ENCODE results near the gene NOP53.
A peak's percentile ranks its signal among the peaks of the same experiment; 100 is the strongest.
"Not testable (repeated sequence)": the region's sequence is repeated elsewhere in the genome, so short reads cannot be mapped to it uniquely, and the experiment has no call there.

The NOP53 gene

DNA sequence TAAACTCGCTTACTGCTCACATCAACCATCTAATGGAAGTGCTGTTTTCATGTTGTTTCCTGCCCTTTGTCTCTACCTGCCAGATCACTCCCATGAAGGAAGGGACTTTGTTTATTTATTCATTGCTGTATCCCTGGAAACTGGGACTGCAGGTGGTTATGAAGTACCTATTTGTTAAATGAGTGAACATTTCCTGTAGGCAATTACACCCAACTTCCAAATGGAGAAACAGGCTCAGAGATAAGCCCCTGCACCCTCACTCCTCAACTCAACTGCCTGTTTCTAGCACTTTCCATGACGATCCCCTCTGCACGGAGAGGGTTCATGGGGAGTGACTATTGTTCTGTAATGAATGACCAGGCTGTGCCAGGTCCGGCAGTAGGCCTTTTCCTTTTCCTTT, 31.2 kb downstream of the NOP53 start:
- peaks cover 10% of the 10 kb centered on the region for H3K36me3 ChIP-seq
- no peak overlapping the region for H3K27ac ChIP-seq
- no peak overlapping the region for H3K4me3 ChIP-seq
- H3K27me3 ChIP-seq = no peaks in the 10 kb centered on the region
- 0 out of 2 replicates have a peak, but pooled peaks cover 7% of the 10 kb centered on the region for H4K20me1 ChIP-seq
- peaks cover 24% of the 10 kb centered on the region for H3K4me1 ChIP-seq
- TF ChIP-seq Cebpa-rat (IDR thresholded peaks at IDR 0.05) = no peak
- no peak overlapping the region for H3K9ac ChIP-seq
- H3K4me2 ChIP-seq = no peak overlapping the region
- no peaks in the 10 kb centered on the region for H3K9me3 ChIP-seq

DNA sequence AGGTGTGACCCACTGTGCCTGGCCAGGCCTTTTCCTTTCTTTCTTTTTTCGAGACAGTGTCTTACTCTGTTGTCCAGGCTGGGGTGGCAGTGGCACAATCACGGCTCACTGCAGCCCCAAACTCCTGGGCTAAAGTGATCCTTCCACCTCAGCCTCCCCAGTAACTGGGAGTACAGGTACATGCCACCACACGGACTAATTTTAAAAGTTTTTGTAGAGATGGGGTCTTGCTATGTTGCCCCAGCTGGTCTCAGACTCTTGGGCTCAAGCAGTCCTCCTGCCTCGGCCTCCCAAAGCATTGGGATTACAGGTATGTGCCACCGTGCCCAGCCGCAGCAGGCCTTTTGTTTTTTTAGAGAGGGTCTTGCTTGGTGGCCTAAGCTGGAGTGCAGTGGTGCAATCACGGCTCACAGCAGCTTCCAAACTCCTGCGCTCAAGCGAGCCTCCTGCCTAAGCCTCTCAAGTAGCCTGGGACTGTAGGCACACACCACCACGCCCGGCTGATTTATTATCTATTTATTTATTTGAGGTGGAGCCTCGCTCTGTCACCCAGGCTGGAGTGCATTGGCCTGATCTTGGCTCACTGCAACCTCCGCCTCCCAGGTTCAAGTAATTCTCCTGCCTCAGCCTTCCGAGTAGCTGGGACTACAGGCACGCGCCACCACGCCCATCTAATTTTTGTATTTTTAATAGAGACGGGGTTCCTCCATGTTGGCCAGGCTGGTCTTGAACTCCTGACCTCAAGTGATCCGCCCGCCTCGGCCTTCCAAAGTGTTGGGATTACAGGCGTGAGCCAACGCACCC, 32.1 kb downstream of the NOP53 start:
- peak overlapping the region; percentile 98; the same call in 1 of the 2 replicates for H3K27ac ChIP-seq
- peaks cover 19% of the 10 kb centered on the region for H3K36me3 ChIP-seq
- H4K20me1 ChIP-seq, H3K9me3 ChIP-seq, H3K27me3 ChIP-seq: not testable (repeated sequence)
- peak overlapping the region; percentile 96; the same call in 1 of the 2 replicates for H3K9ac ChIP-seq
- H3K4me2 ChIP-seq = peak overlapping the region; percentile 97
- H3K4me3 ChIP-seq = peak overlapping the region; percentile 80
- H3K4me1 ChIP-seq = peaks cover 24% of the 10 kb centered on the region

DNA sequence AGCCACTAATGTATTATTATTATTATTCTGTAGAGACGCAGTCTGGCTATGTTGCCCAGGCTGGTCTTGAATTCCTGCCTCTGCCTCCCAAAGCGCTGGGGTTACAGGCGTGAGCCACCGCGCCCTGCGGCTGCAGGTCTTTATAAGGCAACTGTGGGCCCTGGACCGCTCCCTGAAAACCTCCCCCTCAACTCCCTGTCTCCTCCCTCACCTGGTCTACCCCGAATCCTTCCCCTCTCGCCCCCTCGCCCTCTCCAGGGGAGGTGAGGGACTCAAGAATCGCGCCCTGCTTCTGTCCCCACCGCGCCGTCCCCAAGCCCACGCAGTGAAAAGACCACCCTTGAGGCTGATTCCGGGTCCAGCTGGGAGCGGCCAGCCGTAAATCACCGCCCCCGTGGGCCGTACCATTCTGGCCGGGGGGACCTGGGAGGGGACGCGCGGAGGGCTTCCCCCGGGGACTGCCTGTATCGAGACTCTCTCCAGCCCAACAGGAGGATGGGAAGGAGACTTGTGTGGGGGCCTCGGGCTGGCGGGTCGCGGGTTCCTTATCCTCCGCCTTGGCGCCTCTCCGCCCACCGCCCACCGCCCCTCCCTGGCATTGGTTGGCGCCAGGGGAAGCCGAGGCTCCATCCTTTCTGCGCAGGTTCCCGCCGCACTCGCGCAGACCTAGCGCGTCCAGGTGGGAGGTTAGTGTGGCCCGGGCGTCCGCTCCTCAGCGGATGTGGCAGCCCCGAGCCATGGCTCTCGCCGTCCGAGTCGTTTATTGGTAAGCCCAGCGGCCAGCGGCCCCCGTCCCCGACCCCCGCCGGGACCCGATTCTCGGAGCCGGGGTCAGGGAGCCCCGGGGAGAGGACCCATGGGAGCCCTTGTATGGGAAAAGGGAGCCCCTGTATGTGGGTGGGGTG, 33.0 kb downstream of the NOP53 start, which contains the start of gene SELENOW:
SELENOW (plus strand) TSS at position 655 of the 905 bp plus-strand sequence; CDS start at position 738, 83 bp downstream.
- H3K9ac ChIP-seq = peak within 1 kb of the TSS; percentile 96
- no peak for TF ChIP-seq Cebpa-rat (IDR thresholded peaks at IDR 0.05)
- H3K4me2 ChIP-seq = peak within 1 kb of the TSS; percentile 97
- H4K20me1 ChIP-seq = peaks cover 7% of the 10 kb centered on the region; the same call in 1 of the 2 replicates
- H3K27me3 ChIP-seq = no peaks in the 10 kb centered on the region
- H3K4me1 ChIP-seq = peaks cover 24% of the 10 kb centered on the region
- peak within 1 kb of the TSS; percentile 98 for H3K27ac ChIP-seq
- H3K36me3 ChIP-seq = peaks cover 28% of the 10 kb centered on the region
- peak within 1 kb of the TSS; percentile 80 for H3K4me3 ChIP-seq
- no peaks in the 10 kb centered on the region for H3K9me3 ChIP-seq

- peaks cover 34% of the 10 kb centered on the region for H3K36me3 ChIP-seq
- peak overlapping the region; percentile 98 for H3K27ac ChIP-seq
- H4K20me1 ChIP-seq = peaks cover 7% of the 10 kb centered on the region; the same call in 1 of the 2 replicates
- no peaks in the 10 kb centered on the region for H3K9me3 ChIP-seq
- H3K4me2 ChIP-seq = peak overlapping the region; percentile 97
- H3K9ac ChIP-seq = peak overlapping the region; percentile 96
- no peak for TF ChIP-seq Cebpa-rat (IDR thresholded peaks at IDR 0.05)
- H3K4me1 ChIP-seq = peaks cover 24% of the 10 kb centered on the region
- H3K4me3 ChIP-seq = peak overlapping the region; percentile 80
- no peaks in the 10 kb centered on the region for H3K27me3 ChIP-seq
These were observed 33.6 kb downstream of the NOP53 start for GRCh38 chr19:47778954-47779351.

DNA sequence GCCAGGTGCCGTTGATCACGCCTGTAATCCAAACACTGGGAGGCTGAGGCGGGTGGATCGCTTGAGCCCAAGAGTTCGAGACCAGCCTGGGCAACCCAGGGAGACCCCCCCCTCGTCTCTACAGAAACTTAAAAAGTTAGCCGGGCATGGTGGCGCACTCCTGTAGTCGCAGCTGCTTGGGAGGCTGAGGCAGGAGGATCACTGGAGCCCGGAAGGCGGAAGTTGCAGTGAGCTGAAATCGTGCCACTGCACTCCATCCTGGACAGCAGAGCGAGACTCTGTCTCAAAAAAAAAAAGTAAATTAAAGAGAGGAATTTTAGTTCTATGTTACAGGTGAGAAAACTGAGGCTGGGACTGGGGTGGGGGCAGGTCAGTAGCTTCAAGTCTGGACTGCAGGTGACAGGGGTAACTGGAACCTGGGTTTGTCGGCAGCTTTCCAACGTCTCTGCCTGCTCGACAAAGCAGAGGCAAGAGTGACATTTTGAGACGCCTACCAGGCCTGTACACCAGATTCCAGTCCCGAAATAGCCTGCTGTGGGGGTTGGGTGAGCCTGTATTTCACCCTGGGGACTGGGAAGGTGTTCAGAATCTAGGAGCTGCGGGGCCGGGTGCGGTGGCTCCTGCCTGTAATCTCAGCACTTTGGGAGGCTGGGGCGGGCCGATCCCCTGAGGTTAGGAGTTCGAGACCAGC, 34.3 kb downstream of the NOP53 start:
- Histone ChIP-seq H3K27ac (no peak overlapping the region), H3K27me3 (no peaks in the 10 kb centered on the region), H4K20me1 (peaks cover 7% of the 10 kb centered on the region; the same call in 1 of the 2 replicates), H3K4me3 (peak overlapping the region; percentile 80), H3K9ac (peak overlapping the region; percentile 96; the same call in 1 of the 2 replicates), H3K36me3 (peaks cover 41% of the 10 kb centered on the region), H3K4me2 (peak overlapping the region; percentile 97), H3K4me1 (peaks cover 24% of the 10 kb centered on the region), H3K9me3 (no peaks in the 10 kb centered on the region)
- TF ChIP-seq Cebpa-rat (IDR thresholded peaks at IDR 0.05) = no peak

DNA sequence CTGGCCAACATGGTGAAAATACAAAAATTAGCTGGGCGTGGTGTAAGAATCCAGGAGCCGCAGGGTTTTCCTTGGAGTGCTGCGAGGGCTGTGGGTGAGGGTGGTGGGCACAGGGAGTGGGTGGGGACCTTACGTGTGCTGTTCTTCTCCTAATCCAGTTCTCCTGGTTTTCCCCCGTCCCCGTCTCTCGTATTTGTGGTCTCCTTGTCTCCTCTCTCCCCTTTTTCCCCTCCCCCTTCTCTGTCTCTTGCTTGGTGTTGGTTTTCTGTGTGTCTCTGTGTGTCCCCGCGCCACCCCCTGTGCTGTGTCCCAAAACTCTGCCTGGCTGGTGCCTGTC, 34.8 kb downstream of the NOP53 start:
- Histone ChIP-seq H3K27ac (no peak overlapping the region), H3K27me3 (no peaks in the 10 kb centered on the region), H3K36me3 (peaks cover 47% of the 10 kb centered on the region), H3K4me1 (peaks cover 24% of the 10 kb centered on the region), H4K20me1 (peaks cover 7% of the 10 kb centered on the region; the same call in 1 of the 2 replicates), H3K4me3 (no peak overlapping the region), H3K9me3 (no peaks in the 10 kb centered on the region), H3K4me2 (peak overlapping the region; percentile 97), H3K9ac (no peak overlapping the region)
- TF ChIP-seq Cebpa-rat (IDR thresholded peaks at IDR 0.05) = no peak

GRCh38 chr19:47781590-47782262, 36.4 kb downstream of the NOP53 start:
- Histone ChIP-seq H3K4me2 (no peak overlapping the region), H4K20me1 (peaks cover 7% of the 10 kb centered on the region; the same call in 1 of the 2 replicates), H3K9me3 (no peaks in the 10 kb centered on the region), H3K4me3 (no peak overlapping the region), H3K9ac (no peak overlapping the region), H3K36me3 (peaks cover 62% of the 10 kb centered on the region), H3K4me1 (peaks cover 24% of the 10 kb centered on the region), H3K27me3 (no peaks in the 10 kb centered on the region), H3K27ac (no peak overlapping the region)
- no peak for TF ChIP-seq Cebpa-rat (IDR thresholded peaks at IDR 0.05)

DNA sequence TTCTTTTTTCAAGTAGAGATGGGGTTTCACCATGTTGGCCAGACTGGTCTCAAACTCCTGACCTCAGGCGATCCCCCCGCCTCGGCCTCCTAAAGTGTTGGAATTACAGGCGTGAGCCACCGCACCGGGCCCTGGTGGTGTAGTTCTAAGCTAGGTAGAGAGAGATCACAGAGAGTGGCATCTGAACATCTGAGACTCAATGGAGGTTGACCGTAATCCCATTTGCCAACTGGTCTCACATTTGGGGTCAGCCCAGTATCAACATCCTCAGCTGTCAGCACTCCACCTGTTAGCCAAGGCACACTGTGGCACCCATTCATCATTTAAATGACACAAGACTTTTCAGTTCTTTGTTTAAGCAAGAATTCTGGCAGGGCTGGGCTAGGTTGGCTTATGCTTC, 41.2 kb downstream of the NOP53 start:
- H3K4me3 ChIP-seq = no peak overlapping the region
- TF ChIP-seq Cebpa-rat (IDR thresholded peaks at IDR 0.05) = no peak
- no peak overlapping the region for H3K9ac ChIP-seq
- peaks cover 57% of the 10 kb centered on the region for H3K36me3 ChIP-seq
- H3K4me2 ChIP-seq = no peak overlapping the region
- no peaks in the 10 kb centered on the region for H3K9me3 ChIP-seq
- no peak overlapping the region for H3K27ac ChIP-seq
- no peaks in the 10 kb centered on the region for H3K4me1 ChIP-seq
- H4K20me1 ChIP-seq = no peaks in the 10 kb centered on the region; the same call in 1 of the 2 replicates
- no peaks in the 10 kb centered on the region for H3K27me3 ChIP-seq

DNA sequence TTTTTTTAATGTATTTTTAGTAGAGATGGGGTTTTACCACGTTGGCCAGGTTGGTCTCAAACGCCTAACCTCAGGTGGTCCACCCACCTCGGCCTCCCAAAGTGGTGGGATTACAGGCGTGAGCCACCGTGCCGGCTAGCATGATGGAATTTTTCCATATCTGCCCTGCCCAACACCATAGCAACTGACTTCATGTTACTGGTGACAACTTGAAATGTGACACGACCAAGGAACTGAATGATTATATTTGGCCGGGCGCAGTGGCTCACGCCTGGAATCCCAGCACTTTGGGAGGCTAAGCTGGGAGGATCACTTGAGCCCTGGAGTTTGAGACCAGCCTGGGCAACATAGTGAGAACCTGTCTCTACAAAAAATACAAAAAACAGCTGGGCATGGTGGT, 42.0 kb downstream of the NOP53 start:
- H3K27me3 ChIP-seq, H3K9me3 ChIP-seq, H3K4me2 ChIP-seq, H3K9ac ChIP-seq, H4K20me1 ChIP-seq, H3K4me1 ChIP-seq, H3K4me3 ChIP-seq, H3K27ac ChIP-seq: not testable (repeated sequence)
- peaks cover 50% of the 10 kb centered on the region for H3K36me3 ChIP-seq

DNA sequence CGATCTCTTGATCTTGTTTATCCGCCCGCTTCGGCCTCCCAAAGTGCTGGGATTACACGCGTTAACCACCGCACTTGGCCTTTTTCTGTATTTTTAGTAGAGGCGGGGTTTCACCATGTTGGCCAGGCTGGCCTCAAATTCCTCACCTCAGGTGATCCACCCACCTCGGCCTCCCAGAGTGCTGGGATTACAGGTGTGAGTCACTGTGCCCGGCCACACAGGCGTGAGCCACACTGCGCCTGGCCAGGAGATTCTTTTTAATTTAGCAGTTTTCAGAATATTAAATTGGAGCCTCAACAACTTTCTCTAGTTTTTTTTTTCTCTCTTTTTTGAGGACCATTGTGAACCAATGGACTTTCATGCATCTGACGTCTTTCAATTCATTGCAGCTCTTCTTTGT, 44.5 kb downstream of the NOP53 start:
- H3K9ac ChIP-seq, H3K27ac ChIP-seq, H3K9me3 ChIP-seq, H4K20me1 ChIP-seq, H3K4me3 ChIP-seq, H3K4me1 ChIP-seq, H3K4me2 ChIP-seq, H3K27me3 ChIP-seq: not testable (repeated sequence)
- H3K36me3 ChIP-seq = peaks cover 25% of the 10 kb centered on the region

Data from BLaER1 (cell line).